HG02642 (cell line): Measurements from ENCODE around the gene SP8.

ENCODE experiments used
- ATAC-seq: cut with Tn5 transposase; IDR thresholded peaks from one replicate; pipeline ENCODE4 v1.9.1; 2021; ENCODE audit warnings: mild to moderate bottlenecking; ENCODE audit not compliant: unreplicated experiment, poor library complexity

SP8 gene

DNA sequence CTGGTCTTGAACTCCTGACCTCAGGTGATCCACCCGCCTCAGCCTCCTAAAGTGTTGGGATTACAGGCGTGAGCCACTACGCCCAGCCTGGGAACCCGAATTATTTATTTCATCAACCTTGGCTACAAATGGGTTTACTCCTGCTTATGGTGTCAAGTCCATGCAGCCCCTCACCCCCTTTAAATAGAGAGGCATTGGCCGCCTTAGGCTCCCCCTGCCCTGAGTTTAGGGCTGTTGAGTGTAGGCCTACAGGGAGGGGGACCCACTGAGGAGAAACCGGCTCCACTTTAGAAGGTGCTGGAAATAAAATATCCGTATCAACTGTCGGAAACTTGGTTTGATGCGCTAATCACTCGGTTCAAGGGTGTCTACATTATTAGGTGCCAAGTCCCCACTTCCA lies 8.7 kb upstream of the SP8 start:
- no peak for ATAC-seq

DNA sequence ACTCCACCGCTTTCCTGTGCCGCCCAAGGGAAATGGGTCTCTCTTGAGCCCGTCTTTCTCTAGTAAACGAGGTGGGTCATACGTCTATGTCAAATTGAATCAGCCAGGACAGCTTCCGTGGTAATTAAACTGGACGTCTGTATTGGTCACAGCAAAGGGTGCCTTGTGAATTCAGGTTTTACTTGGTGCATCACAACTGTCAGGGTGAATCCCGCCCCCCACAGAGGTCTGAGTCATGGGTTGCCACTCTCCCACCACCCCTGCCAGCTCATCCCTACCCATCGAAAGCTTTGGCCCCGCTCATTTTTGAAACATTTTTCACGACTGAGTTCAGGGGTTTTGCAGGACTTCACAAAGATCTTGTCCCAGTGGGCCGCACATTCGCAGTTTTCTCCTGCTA lies 8.0 kb upstream of the SP8 start:
- ATAC-seq, result no peak

DNA sequence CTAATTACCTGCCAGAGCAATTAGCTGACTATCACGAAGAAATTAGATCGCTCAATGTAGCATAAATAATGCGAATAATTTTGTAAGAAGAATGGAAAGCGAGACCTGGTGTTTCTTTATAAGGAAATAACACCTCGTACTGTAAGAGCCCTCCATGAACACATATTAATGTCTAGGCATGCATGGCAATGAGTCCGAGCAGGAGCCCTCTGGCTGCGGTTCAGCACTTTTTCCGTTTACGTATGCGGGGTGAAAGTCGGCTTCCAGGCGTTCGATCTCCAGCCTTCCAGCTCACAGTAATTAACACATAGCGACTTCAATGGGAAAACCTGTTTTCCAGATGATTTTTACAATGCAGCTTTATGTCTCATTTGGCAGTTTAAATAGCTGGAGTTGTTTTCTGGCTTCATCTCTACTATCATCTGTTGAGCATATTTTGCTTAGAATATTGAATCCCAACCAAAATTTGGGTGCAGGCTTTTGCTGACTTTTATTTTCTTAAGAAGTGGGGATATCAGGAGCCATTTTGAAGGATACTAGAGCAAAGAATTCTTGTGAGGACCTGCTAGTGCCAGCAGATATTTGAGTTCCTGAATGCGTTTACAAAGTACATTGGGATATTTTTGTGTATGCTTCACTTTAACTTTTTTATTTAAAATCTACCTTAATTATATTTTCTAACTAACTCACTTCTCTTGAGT lies 7.2 kb upstream of the SP8 start:
- no peak for ATAC-seq

DNA sequence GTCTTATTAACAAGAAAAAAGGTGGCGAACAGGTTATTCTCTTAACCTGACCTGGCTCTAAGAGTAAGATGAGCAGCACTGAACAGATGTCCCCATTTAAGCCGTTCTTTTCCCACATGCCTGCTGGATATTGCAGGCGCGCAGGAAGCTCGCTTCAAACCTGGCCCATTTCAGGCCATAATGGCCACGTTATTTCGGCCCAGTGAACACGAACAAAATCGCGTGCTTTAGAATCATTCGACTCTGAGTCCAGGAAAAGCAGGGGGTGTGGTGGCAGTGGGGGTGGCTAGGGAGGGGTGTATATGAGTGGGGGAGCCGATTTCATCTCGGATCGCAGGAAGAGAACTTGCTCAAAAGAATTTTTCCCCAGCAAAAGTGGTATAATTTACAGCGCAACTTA lies 6.6 kb upstream of the SP8 start:
- no peak for ATAC-seq

DNA sequence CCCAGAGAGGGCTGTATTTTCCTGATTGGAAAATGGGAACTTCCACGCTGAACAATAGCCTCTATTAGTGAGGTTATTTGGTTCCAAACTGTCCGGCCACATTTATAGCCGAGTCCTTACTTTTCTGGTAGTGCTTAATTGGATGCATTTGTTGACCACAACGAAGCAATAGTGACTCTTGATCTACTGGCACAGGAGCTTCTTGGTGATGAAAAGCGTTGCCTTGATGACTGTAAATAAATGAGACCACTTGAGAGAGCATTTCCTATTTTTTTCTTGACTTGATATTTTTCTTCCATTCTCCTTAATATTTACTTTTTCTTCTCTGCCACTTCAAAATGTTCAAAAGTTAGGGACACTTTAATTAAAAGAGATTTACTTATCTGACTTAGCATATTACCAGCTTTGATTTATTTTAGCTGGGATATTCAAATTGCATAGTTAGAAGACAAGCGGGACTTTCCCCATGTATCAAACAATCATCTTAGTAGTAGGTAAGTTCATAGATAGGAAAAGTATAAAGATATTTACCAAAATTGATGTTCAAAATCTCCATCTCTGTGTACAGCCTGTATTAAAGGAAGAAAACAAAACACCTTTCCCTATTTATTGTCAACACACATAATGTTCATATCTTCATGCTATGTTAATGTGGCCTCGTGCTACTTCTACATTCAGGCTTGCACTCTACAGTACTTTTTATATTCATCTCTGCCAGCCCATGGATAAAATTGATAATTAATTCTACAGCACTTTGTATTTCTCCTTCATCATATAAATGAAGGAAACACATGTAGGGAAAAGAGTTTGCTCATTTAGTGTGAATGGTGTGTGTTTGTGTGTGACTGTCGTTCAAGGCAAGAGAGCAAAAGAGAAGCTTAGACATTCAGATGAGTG lies 5.1 kb upstream of the SP8 start:
- no peak for ATAC-seq

DNA sequence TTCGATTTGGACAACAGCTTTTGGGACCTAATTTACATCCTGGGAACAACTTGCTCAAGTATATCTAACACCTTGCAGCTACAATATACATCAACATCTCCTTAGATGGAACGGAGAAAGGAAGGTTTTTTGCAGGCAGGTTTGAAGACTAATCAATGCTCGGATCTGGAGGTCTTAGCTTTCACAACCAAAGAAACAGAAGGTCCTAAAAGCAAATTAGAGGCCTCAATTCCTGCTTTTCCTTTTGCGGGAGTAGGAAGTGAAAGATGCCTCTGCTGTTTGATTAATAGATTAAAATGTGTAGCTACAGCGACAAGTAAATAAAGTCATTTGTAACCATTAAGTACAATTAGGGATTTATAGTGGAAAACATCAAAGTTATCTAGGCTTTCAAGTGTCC lies 3.7 kb upstream of the SP8 start:
- no peak for ATAC-seq

DNA sequence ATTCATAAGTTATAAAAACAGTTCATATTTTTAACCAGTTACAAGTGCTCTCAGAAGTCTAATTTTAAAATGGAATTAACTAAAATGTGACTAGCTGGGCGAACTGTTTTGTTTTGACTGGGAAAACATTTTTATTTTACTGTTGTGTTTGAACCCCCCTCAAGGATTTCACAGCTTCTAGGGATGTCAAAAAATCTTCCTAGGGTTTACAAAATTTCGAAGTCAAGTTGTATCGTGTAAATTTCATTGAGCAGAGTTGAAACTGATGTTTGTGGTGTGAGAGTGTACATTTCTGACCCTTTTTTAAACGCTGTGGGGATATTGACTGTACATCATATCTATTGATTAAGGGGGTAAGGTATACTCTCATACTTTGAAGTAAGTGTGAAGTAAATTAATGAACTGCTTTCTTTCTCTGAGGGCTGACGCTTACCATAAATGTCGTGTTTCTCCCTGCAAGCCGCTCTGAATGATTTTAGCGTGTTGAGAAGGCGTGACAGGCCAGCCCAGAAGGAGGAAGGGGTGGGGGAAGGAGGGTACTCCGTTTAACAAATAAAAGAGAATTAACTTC lies 1.8 kb upstream of the SP8 start:
- ATAC-seq, result no peak

DNA sequence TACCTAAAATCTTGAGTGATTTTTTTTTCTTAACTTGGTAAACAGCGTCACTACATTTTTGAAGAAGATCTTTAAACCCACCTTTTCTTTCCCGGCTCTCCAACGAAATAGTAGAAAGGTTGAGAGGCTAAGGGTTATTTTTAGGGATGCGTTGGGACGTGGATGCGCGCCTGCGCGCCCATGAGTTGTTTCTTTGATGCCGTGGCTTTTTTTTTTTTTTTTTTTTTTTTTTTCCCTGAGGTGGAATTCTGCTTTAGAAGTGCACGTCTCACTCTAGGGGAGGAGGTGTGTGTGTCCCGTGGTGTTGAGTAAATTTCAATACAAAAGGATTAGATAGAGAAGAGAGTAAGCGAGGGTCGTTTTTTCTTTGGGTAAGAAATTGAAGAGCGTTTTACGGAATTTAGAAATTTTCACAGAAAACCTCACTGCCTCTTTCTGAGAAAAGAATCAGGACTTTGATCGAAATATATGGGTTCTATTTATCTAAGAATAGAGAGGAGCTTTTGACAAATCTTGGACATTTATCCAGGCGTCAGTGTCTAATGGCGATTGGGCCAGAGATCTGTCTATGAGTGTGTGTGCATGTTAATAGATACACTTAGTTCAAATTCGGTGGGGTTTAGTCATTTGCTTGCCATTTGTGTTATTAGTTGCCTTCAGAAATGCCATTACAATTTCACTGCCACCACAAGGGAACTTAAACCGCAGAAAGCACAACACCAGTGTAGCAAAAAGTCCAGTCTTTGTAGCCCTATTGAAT lies 1.2 kb upstream of the SP8 start:
- ATAC-seq, result no peak

DNA sequence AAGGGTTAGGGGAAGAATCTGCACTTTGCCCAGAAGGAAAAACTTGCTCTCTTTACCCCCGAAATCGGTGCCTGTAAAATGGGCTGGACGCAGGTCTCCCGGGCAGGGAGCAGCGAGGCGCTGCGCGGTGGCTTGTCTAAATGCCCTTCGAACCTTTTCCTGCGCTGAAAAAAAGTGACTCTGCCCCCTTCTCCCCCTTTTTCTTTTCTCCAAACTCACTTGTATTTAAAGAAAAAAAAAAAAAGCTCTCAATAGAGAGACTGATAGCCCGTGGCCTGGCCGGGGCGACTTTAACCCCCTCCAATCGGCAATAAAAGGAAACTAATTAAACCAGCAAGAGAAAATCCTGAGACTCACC lies 286 bp downstream of the SP8 start:
- ATAC-seq, result no peak

DNA sequence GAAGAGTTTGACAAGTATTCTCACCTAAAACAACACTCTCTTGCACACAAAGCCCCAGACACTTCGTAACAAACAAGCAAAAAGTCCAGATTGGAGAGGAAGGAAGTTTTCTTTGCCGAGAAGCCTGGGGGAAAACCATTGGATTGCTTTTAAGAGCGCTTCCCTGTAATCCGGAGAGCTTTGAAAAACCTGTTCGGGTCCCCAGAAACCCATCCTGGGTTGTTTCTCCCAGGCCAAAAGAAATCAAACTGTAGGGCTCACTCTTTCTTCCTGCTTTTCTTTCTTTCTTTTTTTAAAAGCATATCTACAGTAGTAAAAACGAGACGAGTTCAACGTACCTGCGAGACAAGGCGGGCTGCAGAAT lies 655 bp downstream of the SP8 start:
- ATAC-seq, result no peak

DNA sequence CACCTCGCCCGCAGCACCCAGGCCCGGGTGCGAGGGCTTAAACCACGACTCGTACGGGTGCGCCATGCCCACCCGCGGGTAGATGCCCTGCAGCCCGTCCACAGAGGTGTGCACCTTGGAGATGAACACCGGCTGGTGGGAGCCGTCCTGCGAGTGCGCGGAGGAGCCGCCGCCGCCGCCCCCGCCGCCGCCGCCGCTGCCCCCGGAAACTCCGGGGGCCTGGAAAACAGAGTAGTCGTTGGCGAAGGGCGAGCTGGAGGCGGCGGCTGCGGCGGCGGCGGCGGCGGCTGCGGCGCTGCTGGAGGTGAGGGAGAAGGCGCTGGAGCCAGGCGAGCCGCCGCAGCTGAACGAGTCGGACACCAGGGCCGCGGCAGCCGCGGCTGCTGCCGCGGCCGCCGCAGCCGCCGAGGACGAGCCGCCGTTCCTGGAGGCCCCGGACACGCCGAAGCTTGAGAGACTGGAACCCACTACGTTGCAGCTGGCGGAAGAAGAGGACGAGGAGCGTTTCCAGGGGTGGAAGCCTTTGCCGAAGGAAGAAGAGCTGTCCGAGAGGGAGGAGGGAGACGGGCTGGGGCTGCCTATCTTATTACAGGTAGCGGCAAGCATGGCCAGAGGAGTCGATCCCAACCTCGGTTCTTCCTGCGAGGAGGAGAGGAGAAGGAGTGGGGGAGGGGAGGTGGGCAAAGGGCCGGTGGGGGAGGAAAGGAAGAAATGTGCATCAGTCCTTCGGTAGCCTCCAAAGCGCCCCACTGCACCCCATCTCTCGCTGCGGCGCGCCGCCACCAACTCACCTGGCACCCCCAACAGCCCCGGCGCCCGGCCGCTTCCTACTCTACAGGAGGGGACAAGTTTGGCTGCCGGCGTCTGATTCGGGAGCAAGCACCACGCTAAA lies 1.3 kb downstream of the SP8 start:
- no peak for ATAC-seq

DNA sequence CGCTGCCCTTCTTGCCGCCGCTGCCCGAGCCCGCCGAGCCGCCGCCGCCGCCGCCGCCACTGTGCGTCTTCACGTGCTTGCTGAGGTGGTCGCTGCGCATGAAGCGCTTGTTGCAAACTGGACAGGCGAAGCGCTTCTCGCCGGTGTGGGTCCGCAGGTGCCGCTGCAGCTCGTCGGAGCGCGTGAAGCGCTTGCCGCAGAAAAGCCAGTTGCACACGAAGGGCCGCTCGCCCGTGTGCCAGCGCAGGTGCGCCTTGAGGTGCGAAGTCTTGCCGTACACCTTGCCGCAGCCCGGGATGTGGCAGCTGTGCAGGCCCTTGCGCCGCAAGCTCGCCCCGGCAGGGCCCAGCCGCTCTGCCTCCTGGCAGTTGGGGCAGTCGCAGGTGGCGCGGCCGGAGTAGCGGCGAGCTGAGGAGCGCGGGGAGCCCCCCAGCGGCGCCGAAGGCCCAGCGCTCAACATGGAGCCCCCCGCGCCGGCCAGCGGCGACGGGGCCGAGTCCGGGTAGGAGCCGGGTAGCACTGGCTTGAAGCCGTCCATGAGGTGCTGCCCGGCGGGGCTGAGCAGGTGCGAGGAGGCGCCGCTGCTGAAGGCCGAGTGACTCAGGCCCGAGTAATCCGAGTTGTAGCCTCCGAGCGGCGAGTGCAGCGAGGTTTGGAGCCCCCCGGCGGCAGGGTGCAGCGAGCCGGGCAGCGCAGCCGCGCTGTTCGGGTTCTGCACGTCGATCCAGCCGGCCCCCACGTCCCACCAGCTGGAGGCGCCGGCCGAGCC lies 2.1 kb downstream of the SP8 start:
- no peak for ATAC-seq

DNA sequence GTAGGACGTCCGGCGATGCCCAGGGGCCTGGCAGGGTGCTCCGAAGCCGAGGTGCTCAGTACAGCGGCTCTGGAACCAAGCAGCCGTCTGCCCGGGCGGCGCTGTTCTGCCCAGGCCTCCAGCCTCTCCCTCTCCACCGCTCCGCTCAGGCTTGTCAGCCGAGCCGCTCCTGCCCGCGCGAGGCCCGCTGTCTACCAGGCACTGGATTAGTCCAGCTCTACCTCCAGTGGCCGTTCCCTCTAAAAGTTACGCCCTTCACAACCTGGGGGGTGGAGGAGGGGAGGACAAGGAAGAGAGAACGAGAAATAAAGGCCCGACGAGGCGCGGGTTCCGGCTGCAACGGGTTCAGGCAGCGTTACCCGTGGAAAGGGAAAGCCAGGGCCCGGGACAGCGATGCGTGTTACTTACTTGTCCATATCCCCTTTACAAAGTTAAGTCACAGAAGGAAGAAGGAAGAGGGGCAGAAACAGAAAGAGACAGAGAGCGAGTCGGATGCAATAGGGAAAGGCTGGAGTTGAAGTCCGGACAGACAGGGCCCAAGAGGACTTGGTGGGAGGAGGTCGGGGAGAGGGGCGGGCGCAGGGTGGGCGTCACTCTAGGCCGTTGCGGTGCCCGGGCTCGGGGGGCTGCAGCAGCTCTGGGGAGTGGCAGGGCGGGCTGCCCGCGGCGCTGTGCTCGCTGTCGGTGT lies 2.8 kb downstream of the SP8 start:
- ATAC-seq, result no peak

DNA sequence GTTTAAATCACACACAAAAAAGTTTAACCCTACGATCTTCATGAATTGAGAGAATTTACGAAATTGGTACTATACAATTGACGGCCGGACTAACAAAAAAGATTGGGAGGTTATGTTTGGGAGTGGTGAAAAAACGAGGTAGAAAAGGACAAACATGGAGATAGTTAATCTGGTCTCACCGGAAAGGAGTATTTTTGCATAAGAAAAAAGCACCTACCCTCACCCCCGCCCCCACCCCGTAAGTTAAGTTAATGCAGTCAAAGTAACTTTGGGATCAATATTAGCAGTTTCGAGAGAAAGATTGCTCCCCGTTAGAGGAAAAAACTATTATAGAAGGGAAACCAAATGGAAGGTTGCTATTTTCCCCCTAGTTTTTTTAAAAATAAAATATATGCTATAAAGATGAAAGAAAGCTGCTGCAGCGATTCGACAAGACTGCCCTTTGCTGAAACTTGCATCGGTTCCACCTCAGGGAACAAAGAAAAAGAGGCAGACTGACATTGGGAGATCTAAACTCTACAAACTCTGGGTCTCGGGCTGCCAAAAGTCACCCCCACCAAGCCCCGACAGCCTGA lies 3.5 kb downstream of the SP8 start:
- no peak for ATAC-seq

DNA sequence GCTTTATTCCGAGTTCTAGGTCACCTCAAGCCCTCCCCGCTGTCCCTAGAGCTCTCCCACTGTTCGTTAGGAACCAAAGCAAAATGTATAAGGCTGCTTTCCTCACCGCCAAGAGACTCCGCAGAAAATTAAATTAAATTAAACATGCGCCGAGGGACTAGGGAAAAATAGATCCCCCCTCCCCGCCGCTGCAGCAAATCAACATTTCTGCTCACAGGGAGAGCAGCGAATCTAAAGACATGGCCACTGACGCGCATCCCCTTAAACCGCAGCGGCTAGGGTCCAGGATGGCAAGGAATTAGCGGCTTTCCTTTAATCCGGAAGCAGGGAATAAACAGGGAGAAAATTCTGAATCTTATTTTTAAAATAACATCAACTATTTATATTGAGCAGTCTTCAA lies 7.6 kb downstream of the SP8 start:
- no peak for ATAC-seq

DNA sequence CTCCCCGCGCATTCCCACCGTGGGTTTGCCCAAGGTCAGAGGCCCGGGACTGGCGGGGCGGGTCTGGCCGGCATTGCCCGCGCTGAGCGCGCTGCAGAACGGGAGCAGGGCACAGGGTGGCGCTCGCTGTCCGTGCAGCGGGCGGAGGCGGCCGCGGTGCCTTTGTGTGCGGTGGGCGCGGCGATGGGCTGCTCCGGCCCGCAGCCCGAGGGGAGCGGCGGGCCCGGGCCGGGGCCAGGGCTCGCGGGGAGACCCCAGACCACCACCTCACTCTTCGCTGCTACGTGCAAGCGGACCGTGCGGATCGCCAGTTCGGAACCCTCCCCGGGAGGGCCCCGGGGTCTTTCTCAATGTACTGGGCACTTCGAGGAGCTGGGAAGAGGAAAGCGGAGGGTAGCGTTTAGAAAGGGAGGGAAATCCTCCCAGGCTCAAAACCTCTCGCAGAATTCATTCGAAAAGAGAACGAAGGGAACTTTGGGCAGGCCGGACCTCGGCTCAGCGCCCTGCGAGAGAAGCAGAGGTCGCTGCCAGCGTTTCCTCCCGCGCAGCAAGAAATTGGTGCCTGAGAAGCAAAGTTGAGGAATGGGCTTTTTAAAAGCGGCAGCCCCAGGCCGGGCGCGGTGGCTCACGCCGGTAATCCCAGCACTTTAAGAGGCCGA lies 8.5 kb downstream of the SP8 start:
- peak; percentile 84 for ATAC-seq

DNA sequence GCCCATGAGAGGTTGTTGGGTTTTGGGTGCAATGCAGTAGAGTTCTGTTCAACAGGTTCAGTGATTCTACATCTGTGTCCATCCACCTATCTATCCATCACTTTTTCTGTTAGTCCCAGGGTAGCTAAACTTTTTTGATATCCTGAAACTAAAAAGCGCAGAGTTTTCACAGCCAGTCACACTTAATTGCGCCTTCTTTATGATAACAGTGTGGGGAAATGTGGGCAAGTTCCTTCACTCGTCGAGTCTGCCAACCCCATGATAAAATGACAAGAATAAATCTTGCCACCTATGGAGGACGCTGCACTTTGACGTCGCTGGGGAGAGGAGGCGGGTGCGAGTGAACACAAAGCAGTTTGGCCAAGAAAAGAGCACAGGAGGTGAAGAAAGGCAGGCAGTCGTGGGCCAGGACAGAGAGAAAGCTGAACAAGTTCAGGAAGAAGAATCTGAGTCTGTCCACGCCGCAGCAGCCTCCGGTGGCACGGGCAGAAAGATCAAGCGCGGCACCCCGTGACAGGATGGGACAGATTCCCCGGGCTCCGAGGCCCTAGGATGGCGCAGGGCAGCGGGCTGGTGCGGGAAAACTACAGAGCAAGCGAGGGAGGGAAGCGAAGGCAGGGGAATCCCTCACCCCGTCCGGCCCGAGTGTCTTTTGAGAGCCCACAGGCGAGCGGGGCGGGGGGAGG lies 9.2 kb downstream of the SP8 start:
- ATAC-seq, result peak; percentile 31
